HG02642 (cell line): ENCODE data around the gene RAPGEF3.

Experiments
- ATAC-seq: cut with Tn5 transposase; IDR thresholded peaks from one replicate; pipeline ENCODE4 v1.9.1; 2021; ENCODE audit warnings: mild to moderate bottlenecking; ENCODE audit not compliant: unreplicated experiment, poor library complexity

RAPGEF3 gene

GRCh38 chr12:47745485-47746041, 13.1 kb downstream of the RAPGEF3 start:
- ATAC-seq, result no peak

GRCh38 chr12:47744778-47745436, 13.8 kb downstream of the RAPGEF3 start:
- ATAC-seq, result no peak

GRCh38 chr12:47744005-47744651, 14.6 kb downstream of the RAPGEF3 start:
- no peak for ATAC-seq

- no peak for ATAC-seq
Observed at GRCh38 chr12:47743311-47743860, 15.3 kb downstream of the RAPGEF3 start.

DNA sequence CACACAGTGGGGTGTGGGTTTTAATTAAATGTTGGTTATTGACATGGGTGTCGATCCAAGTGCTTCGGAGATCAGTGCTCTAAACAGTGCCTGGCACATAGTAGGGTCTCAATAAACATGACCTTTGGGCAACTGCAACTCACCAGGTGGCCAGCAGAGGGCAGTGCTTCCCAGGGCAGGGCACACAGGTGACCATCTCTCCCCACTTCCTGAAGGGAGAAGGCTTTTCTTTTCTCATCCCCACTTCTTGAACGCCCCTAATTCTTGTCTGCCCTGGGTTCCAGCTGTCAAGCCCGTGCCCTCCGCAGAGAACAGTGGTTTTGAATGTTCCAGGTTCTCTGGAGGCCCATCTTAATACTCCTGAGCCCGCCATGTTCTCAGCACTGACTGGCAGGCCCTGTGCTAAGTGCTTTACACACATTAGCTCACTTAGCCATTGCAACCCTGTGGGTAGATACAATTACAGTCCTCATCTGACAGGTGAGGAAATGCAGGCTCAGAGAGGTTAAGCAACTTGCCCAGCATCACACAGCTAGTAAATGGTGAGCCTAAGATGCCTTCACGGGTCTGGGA, 16.3 kb downstream of the RAPGEF3 start:
- no peak for ATAC-seq

DNA sequence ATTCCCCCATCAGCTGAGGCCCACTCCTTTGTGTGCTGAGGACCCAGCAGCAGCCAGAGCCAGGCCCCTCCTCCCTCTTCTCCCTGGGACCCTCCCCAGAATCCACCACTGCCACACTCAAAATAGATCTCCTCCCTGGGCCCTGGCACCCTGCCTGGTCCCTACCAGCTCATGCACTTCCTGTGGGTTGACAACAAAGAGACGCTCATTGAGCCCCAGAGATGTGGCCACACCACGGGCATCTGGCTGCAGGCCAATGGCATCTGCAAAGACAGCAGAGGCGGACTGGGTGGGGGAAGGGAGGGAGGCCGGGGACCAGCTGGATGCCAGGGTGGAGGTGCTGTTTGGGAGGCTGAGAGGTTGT, 17.4 kb downstream of the RAPGEF3 start:
- ATAC-seq, result no peak

DNA sequence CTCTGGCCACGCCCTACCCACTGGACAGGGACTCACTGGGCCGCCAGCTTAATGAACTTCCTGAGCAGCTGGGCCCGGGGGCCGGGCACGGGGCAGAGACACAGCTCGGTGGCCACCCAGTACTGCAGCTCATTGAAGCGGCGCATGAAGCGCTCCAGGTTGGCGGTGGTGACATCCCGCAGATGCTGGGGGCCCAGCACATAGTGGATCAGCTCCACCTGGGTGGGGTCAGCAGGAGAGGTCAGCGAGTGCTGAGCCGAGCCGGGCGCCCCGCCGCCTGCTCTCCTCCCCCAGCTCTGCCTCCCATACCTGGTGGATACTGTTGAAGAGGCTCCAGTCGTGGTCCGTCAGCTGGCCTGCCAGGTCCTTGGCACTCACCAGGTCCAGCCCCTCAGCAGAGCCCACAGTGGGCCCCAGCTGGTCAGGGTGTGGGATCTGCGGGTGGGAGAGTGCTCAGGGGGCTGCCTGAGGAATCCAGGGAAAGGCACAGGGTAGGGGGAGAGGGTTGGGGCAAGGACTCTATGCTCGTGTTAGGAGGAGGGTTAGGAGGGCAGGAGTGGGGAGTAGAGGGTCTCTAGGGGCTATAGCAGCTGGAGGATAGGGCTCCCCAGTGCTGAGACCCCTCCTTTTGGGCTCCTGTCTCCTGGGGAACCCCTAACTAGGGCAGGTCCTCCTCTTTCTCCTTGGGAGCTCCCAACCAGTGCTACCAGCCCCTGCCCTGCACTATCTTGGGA, 17.9 kb downstream of the RAPGEF3 start:
- ATAC-seq, result peak; percentile 41

DNA sequence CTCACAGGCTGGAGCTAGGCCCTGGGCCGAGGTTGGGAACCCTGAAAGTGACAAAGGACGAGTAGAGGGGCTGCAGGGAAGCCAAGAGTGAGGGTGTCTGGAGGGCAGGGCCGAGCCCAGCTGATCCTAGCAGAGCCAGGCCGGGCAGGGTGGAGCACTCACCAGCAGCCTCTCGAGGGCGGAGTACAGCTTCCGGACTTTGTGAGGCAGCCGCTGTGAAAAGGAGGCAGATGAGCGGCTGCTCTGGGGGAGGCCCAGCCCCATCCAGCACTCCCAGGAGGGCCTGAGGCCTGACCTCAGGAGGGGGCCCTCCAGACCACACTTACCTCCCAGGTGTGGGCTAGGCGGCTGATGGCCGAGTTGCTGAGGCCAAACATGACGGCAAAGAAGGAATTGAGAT, 18.7 kb downstream of the RAPGEF3 start:
- ATAC-seq, result peak; percentile 54

DNA sequence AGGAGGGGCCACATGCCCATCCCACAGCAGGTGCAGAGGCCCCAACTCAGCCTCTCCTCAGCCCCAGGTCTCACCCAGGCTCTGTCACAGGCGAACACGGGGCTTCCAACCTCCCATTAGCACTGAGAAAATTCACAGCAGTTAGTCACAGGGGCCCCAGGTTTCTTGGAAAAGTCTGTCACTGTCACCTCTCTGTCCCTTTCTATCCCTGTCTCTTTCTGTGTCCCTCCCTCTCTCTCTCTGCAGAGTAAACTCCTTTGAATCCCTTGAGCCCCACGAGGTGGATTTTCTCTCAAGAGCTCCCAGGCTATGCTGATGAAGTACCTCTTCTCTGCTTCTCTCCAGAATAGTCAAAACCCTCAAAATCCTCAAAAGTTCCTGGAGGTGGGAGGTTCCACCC, 19.4 kb downstream of the RAPGEF3 start:
- ATAC-seq, result no peak

- no peak for ATAC-seq
Observed at GRCh38 chr12:47737936-47738594, 20.6 kb downstream of the RAPGEF3 start.

DNA sequence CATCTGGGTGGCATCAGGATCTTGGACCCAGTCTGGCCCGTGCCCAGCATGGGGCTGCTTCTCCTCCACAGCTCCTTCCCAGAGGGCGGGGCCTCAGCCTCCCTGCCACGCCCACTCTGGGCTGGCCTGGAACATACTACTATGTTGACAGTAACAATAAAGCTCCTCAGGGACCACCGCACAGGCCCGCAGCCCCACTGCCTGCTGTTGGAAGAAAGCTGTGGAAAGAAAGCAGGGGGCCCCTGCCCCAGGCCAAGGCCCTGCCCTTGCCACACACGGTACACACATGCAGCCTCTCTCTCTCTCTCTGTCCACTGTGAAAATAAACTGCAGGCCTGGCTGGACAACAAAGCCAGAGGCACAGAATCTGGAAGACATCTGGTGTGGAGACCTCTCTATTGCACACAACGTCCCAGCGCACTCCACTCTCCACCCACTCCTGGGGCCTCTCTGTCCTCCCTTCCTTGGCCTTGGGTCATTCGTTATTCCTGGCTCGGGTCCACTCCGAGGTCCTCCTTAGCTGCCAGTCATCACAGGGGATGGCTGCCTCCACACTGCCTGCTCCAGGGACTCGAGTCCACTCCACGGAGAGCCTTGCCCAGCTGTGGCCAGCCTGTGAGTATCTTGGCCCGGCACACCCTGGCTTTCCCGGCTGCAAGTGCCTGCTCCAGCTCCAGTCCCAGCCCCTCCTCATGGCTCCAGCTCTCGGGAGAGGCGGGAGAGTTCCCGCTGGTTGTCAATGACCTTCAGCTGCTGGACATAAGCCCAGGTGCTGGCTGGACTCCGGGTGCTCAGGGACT, 21.6 kb downstream of the RAPGEF3 start:
- no peak for ATAC-seq

DNA sequence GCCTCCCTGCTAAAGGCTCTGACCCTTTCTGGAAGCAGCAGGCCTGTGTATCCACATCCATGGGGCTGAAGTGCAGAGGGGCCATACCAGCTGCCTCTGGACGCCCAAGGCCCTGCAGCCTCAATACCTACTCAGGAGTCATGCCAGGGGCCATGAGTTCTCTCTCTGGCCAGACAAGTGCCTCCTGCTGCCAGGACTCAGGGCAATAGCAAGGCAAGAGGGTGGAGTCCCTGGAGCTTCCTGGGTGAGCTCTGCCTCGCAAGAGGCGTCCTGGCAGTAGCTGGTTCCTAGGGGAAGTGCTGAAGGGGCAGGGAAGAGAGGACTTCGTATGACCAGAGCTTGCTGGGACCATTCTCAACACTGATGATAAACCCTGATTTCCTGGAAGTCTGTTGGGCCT, 22.5 kb downstream of the RAPGEF3 start:
- no peak for ATAC-seq

DNA sequence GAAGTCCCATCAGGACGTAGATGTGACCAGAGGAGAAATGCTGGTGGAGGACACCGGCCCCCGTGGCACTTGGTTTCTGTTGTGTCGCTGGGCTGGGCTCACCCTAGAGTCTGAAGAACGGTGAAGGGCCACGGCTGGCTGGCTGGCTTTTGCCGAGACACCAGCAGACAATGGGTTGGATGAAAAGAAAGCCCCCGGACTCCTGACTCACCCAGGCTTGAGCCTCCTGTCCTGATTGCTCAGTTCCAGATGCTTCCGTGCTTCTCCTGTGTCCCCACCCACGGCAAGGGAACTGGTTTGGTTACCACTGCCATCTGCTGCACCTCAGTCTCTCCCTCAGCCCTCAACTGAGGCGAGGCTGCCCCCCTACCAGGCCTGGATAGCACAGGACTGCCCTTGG, 23.0 kb downstream of the RAPGEF3 start:
- no peak for ATAC-seq

DNA sequence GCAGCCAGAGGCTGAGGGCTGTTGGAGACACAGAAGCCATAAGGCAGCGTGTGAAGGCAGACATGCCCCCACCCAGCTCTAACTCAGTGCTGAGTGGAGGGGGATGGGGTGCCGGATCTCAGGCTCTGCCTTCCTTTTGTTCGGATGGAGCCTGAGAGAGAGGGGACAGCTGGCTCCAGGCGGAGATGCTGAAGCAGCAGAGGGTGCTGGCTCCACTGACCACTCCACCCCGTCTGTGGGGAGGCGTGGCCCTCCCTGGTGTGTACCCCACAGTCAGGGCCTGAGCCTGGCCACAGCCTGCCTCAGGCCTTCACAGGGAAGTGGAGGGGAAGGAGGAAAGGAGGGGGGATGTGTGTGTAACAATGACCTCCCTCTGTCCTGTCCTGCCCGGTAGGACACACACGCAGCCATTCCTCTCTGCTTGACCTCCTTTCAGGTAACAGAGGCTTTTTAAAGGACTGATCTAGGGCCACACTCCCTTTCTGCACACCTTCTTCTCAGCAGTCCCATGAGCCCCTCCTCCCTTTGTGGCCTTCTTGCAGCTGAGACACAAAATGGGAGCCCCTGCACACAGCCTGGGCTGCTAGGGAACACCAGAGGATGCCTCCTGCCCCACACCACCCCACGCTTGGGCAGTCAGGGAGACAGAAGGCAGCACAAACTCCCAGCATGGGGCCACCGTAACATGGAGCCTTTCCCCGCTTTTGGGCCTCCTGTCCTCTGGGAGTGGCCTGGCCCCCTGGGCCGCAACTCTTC, 23.8 kb downstream of the RAPGEF3 start:
- no peak for ATAC-seq

DNA sequence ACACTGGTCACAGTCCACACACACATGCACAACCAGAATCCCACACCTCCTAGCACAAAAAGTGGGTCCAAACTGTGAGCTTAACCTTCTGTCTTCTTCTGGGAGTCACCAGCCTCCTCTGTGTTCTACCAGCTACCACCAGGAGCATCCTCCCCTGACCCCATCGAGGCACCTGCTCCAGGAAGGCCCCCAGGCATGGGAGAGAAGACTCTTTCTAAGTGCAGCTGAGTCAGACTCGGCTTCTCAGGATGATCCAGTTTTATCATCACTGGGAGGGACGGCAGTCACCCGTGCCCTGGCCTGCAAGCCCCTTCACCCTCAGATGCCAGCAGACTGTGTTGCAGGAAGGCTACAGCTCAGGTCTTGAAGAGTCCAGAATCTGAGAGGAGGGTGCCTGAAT, 25.5 kb downstream of the RAPGEF3 start:
- no peak for ATAC-seq

DNA sequence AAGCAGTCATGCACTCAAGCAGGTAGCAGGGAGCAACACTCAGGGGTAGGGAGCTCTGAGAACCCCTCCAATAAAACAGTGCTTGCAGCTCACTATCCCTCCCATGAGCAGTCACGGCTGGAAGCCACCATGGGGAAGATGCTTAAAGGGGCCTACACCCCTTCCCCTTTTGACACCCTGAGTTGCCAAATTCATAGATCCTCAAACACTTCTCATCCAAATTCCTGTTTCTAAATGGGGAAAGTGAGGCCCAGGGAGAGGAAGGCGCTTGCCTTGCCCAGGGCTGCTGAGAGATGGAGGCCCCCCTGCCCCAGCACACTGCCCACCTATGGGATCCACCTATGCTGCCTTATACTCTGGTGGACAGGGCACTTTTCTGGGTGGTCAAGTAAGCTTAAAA, 26.2 kb downstream of the RAPGEF3 start:
- no peak for ATAC-seq

DNA sequence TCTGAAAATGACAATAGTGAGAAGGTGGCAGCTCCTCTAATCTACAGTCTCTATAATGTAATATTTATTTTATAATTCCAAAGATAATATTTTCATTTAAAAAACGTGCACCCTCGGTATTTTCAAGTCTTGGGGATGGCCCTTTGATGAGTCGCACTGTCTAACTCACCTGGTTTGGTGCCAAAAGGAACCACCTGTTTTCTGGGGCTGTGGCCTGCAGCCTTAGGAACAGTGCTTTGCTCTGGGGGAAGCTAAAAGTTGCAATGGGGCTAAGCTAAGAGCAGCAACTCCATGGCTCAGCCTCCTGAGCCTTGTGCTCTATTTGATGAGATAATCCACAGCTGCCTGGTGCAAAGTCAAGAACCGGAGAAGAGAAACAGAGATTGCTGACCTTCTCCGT, 27.0 kb downstream of the RAPGEF3 start:
- ATAC-seq, result no peak

DNA sequence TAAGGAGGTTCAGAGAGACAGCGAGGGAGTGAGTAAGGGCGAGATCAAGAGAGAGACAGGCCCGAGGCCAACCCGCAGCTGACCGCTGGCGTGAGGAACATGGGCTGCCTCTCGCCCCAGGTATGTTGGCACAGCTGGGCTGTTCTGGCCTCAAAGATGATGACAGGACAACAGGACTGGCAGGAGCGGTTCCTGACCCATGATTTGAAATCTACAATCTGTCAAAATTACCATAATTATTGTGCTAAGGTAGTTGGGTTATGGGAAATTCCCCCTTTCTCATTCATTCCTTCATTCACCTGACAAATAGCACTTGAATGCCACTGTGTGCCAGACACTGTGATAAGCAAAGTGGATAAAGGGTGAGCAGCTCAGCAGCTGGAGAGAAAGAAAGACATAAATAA, 28.3 kb downstream of the RAPGEF3 start:
- no peak for ATAC-seq

DNA sequence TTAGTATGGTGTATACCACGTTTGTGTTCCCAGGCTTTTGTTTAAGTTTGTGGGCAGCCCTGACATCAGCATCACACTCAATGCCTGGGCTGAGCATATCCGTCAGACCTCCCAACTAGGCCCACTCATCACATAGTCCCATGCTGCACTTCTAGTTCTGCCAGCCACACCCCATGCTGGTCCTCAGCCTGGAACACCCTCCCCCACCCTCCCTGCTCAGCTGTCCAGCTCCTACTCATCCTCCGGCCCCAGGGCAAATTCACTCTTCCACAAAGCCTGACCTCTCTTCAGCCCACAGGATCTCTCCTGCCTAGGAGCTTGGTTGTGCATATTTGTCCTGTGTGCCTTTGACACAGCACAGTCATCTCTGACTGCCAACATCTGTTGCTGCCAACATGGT, 29.4 kb downstream of the RAPGEF3 start:
- ATAC-seq, result no peak
